Liver (tissue), 3 donors: Measurements from ENCODE around the gene CTXN3.

Experiments used
- ATF3 ChIP-seq: IDR thresholded peaks from 2 replicates; pipeline ENCODE4 v1.6.1; 2016; ENCODE audit warnings: antibody characterized with exemption
- GABPA ChIP-seq, 2 donors: IDR thresholded peaks in 1 of 2; conservative IDR thresholded peaks in 1 of 2; 2 replicates each; pipeline ENCODE4 v1.6.1; 2016; ENCODE audit warnings: antibody characterized with exemption in 2 of 2, mild to moderate bottlenecking in 1 of 2, moderate library complexity in 1 of 2
- JUND ChIP-seq, 2 donors: IDR thresholded peaks; 2 replicates each; pipeline ENCODE4 v1.6.1; 2016; ENCODE audit warnings: antibody characterized with exemption in 2 of 2
- MAX ChIP-seq: IDR thresholded peaks from 2 replicates; pipeline ENCODE4 v1.6.1; 2016; ENCODE audit warnings: antibody characterized with exemption
- REST ChIP-seq: IDR thresholded peaks from 2 replicates; pipeline ENCODE4 v1.6.1; 2016; ENCODE audit warnings: antibody characterized with exemption, mild to moderate bottlenecking
- RXRA ChIP-seq, 2 donors: IDR thresholded peaks; 2 replicates each; pipeline ENCODE4 v1.6.1; 2017 to 2018; ENCODE audit warnings: antibody characterized with exemption in 2 of 2, mild to moderate bottlenecking in 1 of 2
- SP1 ChIP-seq: IDR thresholded peaks from 2 replicates; pipeline ENCODE4 v1.6.1; 2018; ENCODE audit warnings: antibody characterized with exemption, mild to moderate bottlenecking
- TAF1 ChIP-seq: conservative IDR thresholded peaks from 2 replicates; pipeline ENCODE4 v1.6.1; 2016; ENCODE audit warnings: antibody characterized with exemption, mild to moderate bottlenecking
- YY1 ChIP-seq: IDR thresholded peaks from 2 replicates; pipeline ENCODE4 v1.6.1; 2016; ENCODE audit warnings: antibody characterized with exemption, mild to moderate bottlenecking
- TF ChIP-seq, protein P1 (sequence below): fragments of 150-350 bp; IDR thresholded peaks from 2 replicates; pipeline ENCODE4 v1.5.1; 2017; ENCODE audit warnings: improper control_type of control experiment, low read depth, low read length; ENCODE audit not compliant: missing input control
- TF ChIP-seq, protein P2 (sequence below): IDR thresholded peaks from 2 replicates; pipeline ENCODE4 v1.6.1; 2016; ENCODE audit warnings: antibody characterized with exemption
- donor health status: healthy.
- donor health status: healthy.

DNA sequence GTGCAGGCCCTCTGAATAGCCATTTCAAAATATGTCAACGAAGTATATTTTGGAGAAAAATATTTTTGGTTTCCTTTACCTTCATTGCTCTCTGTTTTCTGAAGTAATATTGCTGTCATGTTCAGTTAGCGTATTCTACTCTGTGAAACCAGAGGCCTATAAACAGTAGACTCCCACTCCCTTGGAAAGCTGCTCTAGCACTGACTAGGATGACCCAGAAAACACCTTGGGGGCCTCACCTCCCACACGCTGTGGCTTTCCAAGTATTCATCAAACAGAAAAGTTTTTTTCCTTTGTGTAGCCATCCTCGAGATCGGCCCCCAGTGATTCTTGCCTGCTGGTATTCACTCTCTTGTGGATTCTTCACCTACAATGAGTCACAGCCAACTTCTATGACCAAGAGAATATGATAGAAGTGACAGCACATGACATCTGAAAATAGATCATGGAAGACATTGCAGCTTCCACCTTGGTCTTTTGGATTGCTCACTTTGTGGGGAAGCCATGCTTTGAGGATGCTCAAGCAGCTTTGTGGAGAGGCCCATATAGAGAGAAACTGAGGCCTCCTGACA is 28.9 kb upstream of the CTXN3 start:
- TF ChIP-seq JUND (IDR thresholded peaks at IDR 0.05) (no peak), REST (no peak), TAF1 (no peak), MAX (no peak), ATF3 (no peak), SP1 (no peak), YY1 (no peak), GABPA (IDR thresholded peaks at IDR 0.05 in 1 of 2, conservative IDR thresholded peaks at IDR 0.05 in 1 of 2) (no peak), RXRA (IDR thresholded peaks at IDR 0.05) (no peak)
- TF ChIP-seq, protein P1, sequence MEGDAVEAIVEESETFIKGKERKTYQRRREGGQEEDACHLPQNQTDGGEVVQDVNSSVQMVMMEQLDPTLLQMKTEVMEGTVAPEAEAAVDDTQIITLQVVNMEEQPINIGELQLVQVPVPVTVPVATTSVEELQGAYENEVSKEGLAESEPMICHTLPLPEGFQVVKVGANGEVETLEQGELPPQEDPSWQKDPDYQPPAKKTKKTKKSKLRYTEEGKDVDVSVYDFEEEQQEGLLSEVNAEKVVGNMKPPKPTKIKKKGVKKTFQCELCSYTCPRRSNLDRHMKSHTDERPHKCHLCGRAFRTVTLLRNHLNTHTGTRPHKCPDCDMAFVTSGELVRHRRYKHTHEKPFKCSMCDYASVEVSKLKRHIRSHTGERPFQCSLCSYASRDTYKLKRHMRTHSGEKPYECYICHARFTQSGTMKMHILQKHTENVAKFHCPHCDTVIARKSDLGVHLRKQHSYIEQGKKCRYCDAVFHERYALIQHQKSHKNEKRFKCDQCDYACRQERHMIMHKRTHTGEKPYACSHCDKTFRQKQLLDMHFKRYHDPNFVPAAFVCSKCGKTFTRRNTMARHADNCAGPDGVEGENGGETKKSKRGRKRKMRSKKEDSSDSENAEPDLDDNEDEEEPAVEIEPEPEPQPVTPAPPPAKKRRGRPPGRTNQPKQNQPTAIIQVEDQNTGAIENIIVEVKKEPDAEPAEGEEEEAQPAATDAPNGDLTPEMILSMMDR = no peak
- TF ChIP-seq, protein P2, sequence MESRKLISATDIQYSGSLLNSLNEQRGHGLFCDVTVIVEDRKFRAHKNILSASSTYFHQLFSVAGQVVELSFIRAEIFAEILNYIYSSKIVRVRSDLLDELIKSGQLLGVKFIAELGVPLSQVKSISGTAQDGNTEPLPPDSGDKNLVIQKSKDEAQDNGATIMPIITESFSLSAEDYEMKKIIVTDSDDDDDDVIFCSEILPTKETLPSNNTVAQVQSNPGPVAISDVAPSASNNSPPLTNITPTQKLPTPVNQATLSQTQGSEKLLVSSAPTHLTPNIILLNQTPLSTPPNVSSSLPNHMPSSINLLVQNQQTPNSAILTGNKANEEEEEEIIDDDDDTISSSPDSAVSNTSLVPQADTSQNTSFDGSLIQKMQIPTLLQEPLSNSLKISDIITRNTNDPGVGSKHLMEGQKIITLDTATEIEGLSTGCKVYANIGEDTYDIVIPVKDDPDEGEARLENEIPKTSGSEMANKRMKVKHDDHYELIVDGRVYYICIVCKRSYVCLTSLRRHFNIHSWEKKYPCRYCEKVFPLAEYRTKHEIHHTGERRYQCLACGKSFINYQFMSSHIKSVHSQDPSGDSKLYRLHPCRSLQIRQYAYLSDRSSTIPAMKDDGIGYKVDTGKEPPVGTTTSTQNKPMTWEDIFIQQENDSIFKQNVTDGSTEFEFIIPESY = no peak
